SH-SY5Y (cell line): ENCODE data around the gene PELI3.

Source experiments
- GATA2 ChIP-seq: IDR thresholded peaks from 2 replicates; pipeline ENCODE4 v1.6.1; 2011; ENCODE audit warnings: mild to moderate bottlenecking, low read depth, low read length
- GATA3 ChIP-seq: IDR thresholded peaks from 2 replicates; pipeline ENCODE4 v1.6.1; 2011; ENCODE audit warnings: low read depth, mild to moderate bottlenecking, low read length, moderate library complexity

GRCh38 chr11:66510271-66510989 lies 43.7 kb downstream of the PELI3 start, which contains the start of gene BBS1:
- TF ChIP-seq GATA2: peak; percentile 26; the same call in 1 of the 2 replicates
- no peak for TF ChIP-seq GATA3
